Osteocyte (in vitro differentiated cells): ENCODE results near the gene LGALS4. TPM values are rescaled to one million over a fixed set of nuclear protein-coding genes. Genes with fewer than 3 reads are reported as not detected.
"Not testable (repeated sequence)": the region's sequence is repeated elsewhere in the genome, so short reads cannot be mapped to it uniquely, and the experiment has no call there.

Experiments used
- DNase-seq: peaks from one replicate; pipeline ENCODE4 v3.0.0; 2021; ENCODE audit warnings: mixed read lengths; ENCODE audit not compliant: unreplicated experiment; ENCODE audit errors: extremely low spot score
- H3K27ac Mint-ChIP-seq: one replicate; pipeline ENCODE4 v1.8.0; 2021; ENCODE audit warnings: mild to moderate bottlenecking, mixed read lengths; ENCODE audit not compliant: unreplicated experiment
- H3K27me3 Mint-ChIP-seq: one replicate; pipeline ENCODE4 v1.8.0; 2021; ENCODE audit warnings: mixed read lengths; ENCODE audit not compliant: unreplicated experiment
- H3K36me3 Mint-ChIP-seq: one replicate; pipeline ENCODE4 v1.8.0; 2021; ENCODE audit warnings: mixed read lengths; ENCODE audit not compliant: unreplicated experiment
- H3K4me1 Mint-ChIP-seq: one replicate; pipeline ENCODE4 v1.8.0; 2021; ENCODE audit warnings: mixed read lengths; ENCODE audit not compliant: unreplicated experiment
- H3K4me3 Mint-ChIP-seq: one replicate; pipeline ENCODE4 v1.8.0; 2021; ENCODE audit warnings: mild to moderate bottlenecking, moderate library complexity, mixed read lengths; ENCODE audit not compliant: unreplicated experiment
- H3K9me3 Mint-ChIP-seq: one replicate; pipeline ENCODE4 v1.8.0; 2021; ENCODE audit warnings: mixed read lengths; ENCODE audit not compliant: unreplicated experiment
- total RNA-seq: library from RNA; stranded (reverse); gene quantifications from 2 replicates; pipeline ENCODE4 v1.2.1, GENCODE V29; 2021
- TF ChIP-seq, protein P1 (sequence below): fragments of 200-600 bp; sonication (generic); IDR thresholded peaks from 2 replicates; pipeline ENCODE4 v1.5.0; 2021; ENCODE audit warnings: antibody characterized with exemption, mild to moderate bottlenecking, moderate library complexity

LGALS4 gene
- total RNA-seq, 1 donor from 2014 or later = not detected

- Mint-ChIP-seq H3K4me3 (no peak overlapping the region), H3K9me3 (no peaks in the 10 kb centered on the region)
Observed at GRCh38 chr19:38812009-38812840, 520 bp downstream of the LGALS4 start.

DNA sequence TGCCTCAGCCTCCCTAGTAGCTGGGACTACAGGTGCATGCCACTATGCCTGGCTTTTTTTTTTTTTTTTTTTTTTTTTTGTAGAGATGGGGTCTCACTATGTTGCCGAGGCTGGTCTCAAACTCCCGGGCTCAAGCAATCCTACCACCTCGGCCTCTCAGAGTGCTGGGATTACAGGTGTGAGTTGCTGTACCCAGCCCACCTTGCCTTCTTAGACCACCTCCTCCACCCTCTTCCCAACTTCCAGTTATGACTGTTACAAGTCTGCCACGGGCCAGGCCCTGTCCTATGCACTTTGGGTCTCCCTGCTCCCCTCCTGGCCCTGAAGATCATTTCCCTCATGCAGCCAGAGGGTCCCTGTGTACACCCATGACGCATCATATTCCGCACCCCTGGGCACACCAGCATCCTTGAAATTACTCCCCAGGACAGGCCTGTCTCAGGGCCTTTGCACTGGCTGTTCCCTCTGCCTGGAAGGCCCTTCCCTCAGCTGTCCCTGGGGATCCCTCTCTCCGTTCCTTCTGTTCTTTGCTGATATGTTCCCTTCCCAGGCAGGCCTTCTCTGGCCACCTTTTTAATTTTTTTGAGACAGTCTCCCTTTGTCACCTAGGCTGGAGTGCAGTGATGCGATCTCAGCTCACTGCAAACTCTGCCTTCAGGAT is 3.0 kb downstream of the LGALS4 start:
- no peak overlapping the region for H3K27ac Mint-ChIP-seq
- no peaks in the 10 kb centered on the region for H3K27me3 Mint-ChIP-seq
- no peaks in the 10 kb centered on the region for H3K9me3 Mint-ChIP-seq
- no peak overlapping the region for H3K4me3 Mint-ChIP-seq
- no peak for DNase-seq
- TF ChIP-seq, protein P1, sequence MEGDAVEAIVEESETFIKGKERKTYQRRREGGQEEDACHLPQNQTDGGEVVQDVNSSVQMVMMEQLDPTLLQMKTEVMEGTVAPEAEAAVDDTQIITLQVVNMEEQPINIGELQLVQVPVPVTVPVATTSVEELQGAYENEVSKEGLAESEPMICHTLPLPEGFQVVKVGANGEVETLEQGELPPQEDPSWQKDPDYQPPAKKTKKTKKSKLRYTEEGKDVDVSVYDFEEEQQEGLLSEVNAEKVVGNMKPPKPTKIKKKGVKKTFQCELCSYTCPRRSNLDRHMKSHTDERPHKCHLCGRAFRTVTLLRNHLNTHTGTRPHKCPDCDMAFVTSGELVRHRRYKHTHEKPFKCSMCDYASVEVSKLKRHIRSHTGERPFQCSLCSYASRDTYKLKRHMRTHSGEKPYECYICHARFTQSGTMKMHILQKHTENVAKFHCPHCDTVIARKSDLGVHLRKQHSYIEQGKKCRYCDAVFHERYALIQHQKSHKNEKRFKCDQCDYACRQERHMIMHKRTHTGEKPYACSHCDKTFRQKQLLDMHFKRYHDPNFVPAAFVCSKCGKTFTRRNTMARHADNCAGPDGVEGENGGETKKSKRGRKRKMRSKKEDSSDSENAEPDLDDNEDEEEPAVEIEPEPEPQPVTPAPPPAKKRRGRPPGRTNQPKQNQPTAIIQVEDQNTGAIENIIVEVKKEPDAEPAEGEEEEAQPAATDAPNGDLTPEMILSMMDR = no peak
- H3K36me3 Mint-ChIP-seq = no peaks in the 10 kb centered on the region
- no peaks in the 10 kb centered on the region for H3K4me1 Mint-ChIP-seq

More at GRCh38 chr19:38812009-38812840, 520 bp downstream of the LGALS4 start:
- DNase-seq = no peak
- Mint-ChIP-seq H3K4me1 (no peaks in the 10 kb centered on the region), H3K27ac (no peak overlapping the region), H3K36me3 (peaks cover 17% of the 10 kb centered on the region), H3K27me3 (no peaks in the 10 kb centered on the region)
- TF ChIP-seq, protein P1 = no peak

DNA sequence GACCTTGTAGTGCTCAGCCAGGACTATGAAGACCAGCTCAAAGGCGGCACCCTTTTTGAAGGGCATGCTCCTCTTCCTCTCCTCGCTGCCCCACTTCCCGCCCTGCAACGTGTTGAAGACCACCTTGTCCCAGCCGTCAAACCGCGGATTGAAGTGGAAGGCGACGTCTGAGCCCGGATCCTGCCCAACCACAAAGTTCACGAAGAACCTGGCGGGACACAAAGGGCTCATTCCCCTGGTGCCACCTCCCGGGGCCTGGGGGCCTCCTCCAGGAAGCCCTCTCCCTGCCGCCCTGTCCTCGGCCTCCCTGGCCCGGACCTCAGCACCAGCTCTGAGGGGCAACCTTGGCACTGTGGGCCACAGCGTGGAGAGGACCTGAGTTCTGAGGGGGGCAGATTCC is 4.0 kb downstream of the LGALS4 start:
- no peaks in the 10 kb centered on the region for H3K4me1 Mint-ChIP-seq
- H3K27me3 Mint-ChIP-seq = no peaks in the 10 kb centered on the region
- DNase-seq = no peak
- no peaks in the 10 kb centered on the region for H3K36me3 Mint-ChIP-seq
- no peaks in the 10 kb centered on the region for H3K9me3 Mint-ChIP-seq
- no peak overlapping the region for H3K4me3 Mint-ChIP-seq
- TF ChIP-seq, protein P1 = no peak
- H3K27ac Mint-ChIP-seq = no peak overlapping the region

GRCh38 chr19:38807374-38808098 is 5.2 kb downstream of the LGALS4 start:
- H3K27me3 Mint-ChIP-seq, H3K4me3 Mint-ChIP-seq, DNase-seq, H3K9me3 Mint-ChIP-seq, H3K4me1 Mint-ChIP-seq, H3K27ac Mint-ChIP-seq, H3K36me3 Mint-ChIP-seq: not testable (repeated sequence)

GRCh38 chr19:38806371-38806770 is 6.4 kb downstream of the LGALS4 start:
- Mint-ChIP-seq H3K4me3 (no peak overlapping the region), H3K27me3 (no peaks in the 10 kb centered on the region), H3K9me3 (no peaks in the 10 kb centered on the region), H3K4me1 (no peaks in the 10 kb centered on the region), H3K36me3 (no peaks in the 10 kb centered on the region), H3K27ac (no peak overlapping the region)
- TF ChIP-seq, protein P1 = no peak
- no peak for DNase-seq
